SU-DHL-6 (cell line): Measurements from ENCODE around the gene SP2.

Experiments used
- CTCF ChIP-seq: fragments of 200-600 bp; sonication (generic); IDR thresholded peaks from one replicate; pipeline ENCODE4 v1.5.1; 2017; ENCODE audit warnings: antibody characterized with exemption, mild to moderate bottlenecking, low read length, moderate library complexity; ENCODE audit not compliant: insufficient read depth, poor library complexity, severe bottlenecking
- EZH2phosphoT487 ChIP-seq: fragments of 200-600 bp; sonication (generic), shearing (Covaris generic); conservative IDR thresholded peaks from 2 replicates; pipeline ENCODE4 v1.6.1; 2018; ENCODE audit warnings: mild to moderate bottlenecking, antibody characterized with exemption, low read length, moderate library complexity, mixed read lengths

- TF ChIP-seq CTCF (no peak), EZH2phosphoT487 (no peak)
Observed at GRCh38 chr17:47941246-47942095, 45.4 kb downstream of the SP2 start, which contains the start of gene PNPO.
